NCI-H748 treated with DMSO at 0.1 percent for 48 hours (cell line): ENCODE results near the gene INSC.

Experiments used
- DNase-seq: peaks from one replicate; lab custom pipeline; 2025; lab: John Stamatoyannopoulos, UW

INSC gene

DNA sequence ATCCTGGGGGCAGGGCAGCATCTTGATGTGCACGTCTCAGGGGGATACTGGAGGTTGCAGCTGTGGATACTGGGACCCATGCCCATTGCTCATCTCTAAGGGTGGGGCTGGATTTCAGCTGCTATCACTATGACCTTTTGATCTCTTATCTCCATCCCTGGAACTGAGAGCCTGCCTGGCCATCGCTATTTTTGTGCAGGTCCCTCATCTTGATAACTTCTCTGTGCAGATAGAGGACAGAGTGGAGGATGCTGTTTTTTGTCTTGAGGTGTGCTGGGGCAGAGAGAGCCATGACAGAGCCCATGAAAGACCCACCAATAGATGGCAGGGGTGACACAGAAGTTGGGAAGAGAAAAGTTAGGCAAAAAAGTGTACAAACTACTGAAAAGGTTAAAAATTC, 5.1 kb upstream of the INSC start:
- no peak for DNase-seq

DNA sequence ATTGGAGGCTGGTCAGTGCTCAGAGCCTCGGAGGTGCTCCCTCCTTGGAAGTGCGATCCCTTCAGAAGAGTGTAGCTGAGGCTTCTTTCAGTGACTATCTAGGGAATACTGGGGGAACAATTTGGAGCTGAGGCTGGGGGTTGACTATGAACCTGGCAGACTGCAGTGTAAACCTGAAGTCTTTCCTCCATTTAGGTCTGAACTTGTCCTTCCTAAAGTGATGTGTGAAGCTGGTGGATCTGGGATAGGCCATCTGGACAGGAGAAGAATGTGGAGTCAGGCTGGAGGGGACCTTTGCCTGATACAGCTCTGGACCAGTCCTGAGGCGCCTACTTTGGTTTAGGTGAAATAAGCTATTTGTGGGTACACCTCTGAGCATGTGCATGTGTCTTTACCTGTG, 3.5 kb upstream of the INSC start:
- DNase-seq, result no peak

DNA sequence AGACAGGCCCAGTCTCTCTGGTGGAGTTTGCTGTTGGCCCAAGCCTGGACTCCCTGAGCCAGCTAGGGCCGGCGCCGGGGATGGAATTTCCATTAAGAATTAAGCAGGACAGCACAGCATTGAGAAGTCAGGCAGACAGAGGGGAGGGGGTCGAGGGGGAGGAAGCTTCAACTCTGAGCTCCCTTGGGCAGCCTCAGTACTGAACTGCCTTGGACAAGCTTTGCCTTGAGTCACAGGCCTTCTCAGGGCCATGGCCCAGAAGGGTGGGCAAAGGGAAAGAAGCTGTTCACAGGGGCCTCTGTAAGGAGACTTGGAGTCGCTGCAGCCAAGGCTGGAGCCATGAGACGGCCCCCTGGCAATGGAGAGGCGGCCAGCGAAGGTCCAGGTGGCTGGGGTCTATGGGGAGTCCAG, 2.6 kb upstream of the INSC start:
- no peak for DNase-seq

DNA sequence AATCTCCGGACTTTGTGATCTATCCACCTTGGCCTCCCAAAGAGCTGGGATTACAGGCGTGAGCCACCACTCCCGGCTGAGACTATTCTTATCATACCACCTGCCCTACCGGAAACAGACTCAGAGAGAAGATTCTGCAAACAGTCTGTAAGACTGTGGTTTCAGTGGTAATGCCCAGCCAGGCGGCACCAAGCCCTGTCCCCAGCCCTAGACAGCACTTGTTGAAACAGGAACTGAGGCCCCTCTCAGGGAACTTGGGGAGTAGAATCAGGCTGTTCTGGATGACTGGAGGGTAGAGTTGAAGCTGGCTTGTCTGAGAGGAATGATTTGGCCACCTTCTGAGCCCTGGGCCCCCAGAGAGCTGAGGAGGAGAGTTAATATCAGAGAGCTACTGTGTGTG, 1.3 kb upstream of the INSC start:
- DNase-seq, result no peak

DNA sequence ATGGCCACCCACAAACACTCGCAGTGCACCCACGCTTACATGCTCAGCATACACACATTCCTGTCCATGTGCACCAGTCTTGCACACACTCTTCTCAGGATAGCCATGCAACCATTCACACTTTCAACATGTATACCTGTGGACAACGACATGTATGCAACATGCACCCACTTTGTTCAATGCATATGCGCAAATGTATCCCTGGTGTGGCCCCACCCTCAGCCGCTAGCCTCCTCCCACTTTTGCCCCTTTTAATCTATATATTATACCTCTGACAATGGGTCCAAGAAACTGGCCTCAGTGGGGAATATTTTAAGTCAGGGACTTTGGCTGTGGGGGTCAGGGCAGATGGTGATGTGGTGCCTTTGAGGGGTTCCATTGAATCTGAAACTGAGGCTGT, 963 bp downstream of the INSC start:
- DNase-seq, result no peak

DNA sequence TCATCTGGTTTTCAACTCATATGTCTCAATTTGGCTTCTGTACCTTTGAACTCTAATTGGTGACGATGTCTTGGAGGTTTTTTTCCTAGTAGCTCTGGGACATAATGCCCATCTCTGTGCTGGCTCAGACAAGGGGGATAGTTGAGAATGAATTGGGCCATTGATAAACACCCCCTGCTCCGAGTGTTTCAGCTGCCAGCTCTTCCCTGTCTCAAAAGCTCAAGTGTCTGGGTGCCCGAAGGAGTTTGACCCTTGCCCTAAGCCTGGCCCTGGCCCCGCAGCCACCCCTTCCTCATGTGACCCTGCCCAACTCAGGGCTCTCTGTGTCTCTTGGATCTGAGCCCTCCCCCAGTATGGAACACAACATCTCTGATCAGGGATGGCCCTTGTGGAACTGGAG, 3.0 kb downstream of the INSC start:
- DNase-seq, result no peak

DNA sequence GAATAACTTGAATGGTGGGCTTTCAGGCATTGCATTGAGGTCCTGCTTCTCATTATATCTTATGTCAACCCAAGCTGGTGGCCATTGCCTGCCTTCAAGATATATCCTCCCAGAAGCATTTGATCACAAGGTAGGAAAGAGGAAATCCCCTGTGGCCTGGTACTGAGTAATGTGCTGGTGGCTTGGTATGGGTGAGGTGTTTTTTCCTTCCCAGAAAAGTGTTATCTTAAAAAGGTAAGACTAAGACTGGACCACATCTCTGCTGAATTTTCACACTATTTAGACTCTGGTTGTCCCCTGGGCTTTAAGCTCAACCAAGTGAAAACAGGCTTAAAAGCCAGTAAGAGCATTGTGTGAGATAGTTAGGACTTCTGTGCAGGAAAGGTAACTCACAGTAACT, 3.7 kb downstream of the INSC start:
- no peak for DNase-seq

DNA sequence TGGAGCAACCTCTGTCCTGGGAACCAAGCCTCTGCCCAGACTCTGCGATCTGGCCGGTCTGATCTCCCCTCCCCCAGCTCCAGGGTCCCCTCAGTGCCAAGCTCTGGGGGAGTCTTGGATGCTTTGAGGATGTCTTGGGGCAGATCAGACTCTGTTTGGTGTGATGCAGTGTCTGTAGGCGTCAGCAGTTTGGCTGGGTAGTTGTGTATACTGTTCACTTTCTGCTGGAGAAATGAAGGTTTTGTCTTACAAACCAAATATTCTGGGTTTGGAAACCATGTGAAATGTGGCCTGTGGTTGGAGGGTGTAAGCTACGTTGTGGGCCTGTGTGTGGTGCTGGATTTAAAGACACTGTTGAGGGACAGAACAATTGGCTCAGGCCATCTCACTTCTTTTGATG, 4.6 kb downstream of the INSC start:
- no peak for DNase-seq

DNA sequence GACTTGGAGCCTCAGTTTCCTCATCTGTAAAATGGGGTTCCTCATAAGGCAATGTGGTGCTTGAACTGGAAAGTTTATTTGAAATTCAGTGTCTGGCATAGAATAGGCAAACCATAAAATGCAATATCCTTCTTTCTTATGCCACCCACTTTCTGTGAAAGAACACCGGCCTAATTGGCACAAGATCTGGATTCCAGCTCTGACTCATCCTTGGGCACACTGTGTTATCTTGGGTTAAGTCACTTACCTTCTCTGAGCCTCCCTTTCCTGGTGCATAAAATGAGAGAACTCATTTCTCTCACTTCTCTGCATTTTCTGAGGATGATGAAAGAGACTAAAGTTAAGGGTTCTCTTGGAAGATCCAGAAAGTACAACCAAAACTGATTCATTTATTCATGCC, 5.1 kb downstream of the INSC start:
- no peak for DNase-seq

DNA sequence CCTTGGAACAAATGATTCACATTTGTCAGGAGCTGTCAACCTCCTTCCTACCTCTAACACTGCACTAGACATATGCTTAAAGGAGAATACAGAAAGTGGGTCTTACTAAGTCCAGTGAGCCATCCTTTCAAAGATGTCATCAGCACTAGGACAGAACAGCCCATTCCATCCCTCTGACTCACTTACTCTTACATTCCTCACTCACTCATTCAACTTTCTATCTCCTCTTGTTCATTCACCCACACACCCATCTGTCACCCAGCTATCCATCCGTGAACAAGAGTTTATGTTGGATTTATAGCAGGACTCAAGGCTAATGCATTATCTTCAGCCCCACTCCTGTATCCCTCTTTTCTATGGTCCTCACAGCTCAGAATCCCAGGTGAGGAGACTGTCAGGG, 9.1 kb downstream of the INSC start:
- DNase-seq, result no peak

DNA sequence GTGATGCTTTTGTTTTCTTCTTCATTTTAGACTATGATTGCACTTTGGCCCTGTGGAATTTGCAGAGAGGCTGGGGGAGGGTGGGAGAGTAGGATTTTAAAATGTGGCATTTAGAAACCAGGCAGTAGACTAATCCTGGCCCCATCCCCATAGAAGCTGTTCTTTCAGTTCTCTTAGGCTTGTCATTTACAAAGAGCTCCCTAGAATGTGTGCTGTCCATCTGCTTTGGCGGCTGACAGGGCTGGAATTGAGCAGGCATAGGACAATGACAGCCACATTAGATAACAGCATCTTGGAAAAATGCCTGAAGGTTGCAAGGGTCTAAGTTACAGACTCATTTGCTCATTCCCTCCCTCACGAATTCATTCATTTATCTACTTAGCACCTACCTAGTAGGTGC, 9.8 kb downstream of the INSC start:
- DNase-seq, result no peak

DNA sequence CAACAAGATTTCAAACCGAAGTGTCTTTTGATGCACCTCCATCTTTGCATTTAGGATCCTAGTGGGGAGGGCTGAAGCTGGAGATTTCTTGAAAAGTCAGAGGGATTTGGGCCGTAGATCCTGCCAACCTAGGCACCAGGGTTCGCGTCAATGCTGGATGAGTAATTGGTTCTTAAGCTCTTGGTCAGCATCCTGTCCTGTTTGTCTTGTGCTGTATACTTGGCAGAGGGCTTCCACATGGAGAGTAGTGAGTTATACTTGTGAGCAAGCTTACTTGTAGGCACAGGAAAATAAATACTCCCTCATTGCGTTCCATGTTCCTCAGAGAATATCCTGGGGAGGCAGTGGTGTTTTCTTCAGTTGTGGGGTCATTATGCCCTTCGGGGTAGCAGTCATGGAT, 12.6 kb downstream of the INSC start:
- no peak for DNase-seq

DNA sequence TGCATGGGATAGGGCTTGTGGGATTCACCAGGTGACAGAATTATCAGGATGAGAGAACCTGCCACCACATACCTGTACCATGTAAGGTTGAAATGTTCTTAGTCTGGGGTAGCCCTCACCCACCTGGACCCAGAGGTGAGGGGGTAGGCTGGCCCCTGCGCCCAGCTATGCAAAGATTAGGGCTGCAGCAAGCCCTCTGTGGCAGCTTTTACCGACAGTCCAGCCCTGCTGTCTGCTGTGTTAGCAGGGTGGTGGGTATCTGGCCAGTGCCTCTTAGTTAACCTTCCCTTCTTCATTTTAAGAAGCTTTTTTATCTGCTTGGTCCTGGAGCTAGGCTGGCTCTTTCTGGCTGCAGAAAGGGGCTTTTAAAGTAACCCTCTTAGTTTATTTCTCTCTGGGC, 13.9 kb downstream of the INSC start:
- DNase-seq, result no peak

DNA sequence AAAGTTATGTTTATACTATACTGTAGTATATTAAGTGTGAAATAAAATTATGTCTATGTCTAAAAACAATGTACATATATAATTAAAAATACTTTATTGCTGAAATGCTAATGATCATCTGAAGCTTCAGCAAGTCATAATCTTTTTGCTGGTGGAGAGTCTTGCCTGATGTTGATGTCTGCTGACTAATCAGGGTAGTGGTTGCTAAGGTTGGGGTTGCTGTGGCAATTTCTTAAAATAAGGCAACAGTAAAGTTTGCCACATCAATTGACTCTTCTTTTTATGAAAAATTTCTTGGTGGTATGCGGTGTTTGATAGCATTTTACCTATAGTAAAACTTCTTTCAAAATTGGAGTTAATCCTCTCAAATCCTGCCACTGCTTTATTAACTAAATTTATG, 21.4 kb downstream of the INSC start:
- no peak for DNase-seq

DNA sequence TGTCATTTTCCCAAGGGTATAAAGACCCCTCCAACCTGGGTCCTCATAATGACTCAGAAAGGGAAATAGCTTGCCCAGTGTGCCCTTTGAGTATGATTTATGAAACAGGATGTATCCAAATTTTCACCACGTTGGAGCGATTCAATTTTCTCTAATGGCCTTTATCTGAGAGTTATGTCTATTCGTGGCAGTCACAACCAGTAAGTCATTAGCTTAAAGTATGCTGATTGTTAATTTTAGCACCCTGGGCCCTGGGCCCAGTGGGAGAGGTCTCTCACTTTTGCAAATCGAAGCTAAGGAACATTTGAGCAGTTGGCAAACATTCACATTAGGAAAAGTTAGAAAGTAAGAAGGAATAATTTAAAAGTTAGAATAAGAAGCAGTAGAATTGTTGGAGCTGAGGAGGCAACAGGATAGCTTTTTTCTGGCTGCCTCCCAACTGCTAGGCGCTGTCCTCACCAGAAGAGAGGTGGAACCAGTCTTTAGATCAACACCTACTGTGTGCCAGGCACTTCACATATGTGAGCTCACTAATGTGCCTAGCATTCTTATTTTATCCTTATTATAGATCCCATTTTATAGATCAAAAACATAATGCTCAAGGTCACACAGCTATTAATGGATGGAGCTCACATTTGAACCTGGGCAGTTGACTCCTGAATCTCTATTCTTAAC, 24.5 kb downstream of the INSC start:
- DNase-seq, result no peak

DNA sequence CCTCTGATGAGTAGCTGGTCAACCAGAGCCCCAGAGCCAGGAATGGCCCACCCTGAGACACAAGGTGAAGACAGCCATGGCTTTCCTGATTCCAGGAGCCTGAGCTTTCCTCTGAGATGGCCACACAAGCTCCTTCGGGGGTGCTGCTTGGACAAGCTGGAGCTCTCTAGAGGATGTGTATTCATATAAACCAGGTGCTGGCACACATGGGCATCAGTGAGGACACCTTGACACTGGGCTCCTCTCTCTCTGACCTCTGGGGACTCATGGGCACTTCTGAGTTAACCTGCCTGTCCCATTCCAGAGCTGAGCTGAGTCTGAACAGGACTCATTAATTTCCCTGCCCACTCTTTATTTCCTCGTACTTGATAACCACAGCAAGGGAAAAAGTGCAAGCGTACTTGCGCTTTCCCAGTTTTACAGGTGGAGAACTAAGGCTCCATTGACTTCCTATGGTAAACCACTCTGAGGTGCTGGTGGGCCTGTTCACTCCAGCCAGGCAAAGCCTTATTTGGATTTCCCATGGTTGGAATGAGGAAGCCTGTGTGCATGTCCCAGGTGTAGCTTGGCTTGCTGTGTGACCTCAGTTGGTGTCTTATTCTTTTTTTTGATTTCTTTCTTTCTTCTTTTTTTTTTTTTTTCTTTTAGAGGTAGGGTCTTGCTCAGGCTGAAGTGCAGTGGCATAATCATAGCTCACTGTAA, 25.4 kb downstream of the INSC start:
- DNase-seq, result no peak

DNA sequence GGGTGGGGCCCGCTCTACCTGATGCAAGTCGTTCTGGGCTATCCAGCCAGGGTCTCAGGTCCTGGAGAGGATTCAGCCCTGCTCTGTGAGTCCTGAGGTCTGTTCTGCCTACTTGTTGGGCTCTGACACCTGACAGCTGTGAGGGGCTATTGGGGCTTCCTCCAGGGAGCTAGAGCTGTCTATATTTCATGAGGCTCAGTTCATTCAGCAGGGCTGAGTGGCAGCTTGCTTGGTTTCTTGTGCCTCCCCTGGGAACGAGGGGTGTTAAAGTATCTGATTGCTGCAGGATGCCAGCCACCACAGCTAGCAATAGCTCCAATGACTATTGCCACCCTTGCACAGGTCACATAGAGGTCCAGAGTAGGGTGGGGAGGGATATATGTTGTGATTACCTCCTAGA, 26.7 kb downstream of the INSC start:
- no peak for DNase-seq

DNA sequence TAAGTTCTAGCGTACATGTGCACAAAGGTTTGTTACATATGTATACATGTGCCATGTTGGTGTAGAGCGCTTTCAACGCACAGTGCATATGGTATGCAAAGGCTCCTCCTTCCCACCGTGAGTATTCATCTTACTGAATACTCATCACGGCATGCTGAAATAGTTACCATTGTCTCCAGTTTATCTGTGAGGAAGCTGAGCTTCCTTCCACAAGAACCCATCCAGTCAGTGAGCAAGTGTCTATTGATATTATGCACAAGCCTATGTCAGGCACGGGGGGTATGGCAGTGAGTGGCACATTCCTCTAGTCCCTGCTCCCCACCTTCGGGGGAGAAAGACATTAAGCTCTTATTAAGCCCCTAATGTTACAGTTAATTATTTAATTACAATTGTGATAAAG, 28.1 kb downstream of the INSC start:
- DNase-seq, result no peak

DNA sequence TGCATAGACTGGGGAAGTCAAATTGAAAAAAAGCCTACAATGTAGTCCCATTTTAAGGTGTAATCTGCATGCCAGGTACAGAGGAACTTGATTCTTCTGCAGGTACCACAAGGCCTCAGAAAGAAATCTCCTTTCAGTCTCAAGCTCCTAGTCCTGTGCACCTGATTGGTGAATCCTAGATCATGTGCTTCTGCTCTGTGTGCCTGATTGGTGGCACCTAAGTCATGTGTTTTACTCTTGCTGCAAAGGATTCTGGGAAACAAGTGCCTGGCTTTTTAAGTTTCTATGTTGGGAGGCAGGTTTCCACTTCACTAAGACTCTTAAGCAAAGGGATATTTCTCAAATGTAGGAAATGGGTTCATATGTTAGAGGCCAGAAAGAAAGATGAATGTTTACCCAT, 29.1 kb downstream of the INSC start:
- DNase-seq, result no peak

DNA sequence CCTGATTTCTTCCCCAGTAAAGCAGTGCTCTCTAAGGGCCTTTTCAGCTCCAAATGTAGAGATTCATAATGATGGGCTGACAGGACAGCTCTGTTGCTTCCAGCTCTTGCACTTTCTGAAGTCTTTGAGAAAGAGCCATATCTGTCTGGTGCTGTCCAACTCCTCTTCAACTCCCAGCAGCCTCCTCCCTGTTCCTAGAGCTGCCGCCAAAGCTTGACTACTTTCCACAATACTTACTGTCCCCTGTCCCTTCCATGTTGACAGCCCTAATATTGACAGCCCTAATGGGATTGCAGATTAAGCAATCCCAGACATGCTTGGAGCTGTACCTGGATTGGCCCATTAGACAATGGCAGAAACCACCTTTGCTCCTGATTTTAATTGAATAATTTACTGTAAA, 29.6 kb downstream of the INSC start:
- no peak for DNase-seq

DNA sequence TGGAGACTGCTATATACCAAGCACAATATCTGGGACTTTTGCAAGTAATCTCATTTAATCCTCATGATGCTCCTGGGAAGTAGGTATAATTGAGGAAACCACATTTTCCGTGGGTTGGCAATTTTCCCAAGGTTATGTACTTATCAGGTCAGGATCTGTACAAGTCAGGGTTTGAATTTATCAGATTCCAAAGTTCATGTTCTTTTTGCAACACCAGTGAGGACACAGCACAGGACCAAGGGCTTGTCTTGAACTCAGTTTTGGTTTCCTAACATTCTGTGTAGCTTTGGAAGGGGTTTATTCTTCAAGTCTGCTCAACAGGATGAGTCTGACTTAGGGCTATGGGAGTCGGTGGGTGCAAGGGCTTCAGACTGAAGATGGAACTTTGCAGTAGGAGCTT, 30.4 kb downstream of the INSC start:
- DNase-seq, result no peak

DNA sequence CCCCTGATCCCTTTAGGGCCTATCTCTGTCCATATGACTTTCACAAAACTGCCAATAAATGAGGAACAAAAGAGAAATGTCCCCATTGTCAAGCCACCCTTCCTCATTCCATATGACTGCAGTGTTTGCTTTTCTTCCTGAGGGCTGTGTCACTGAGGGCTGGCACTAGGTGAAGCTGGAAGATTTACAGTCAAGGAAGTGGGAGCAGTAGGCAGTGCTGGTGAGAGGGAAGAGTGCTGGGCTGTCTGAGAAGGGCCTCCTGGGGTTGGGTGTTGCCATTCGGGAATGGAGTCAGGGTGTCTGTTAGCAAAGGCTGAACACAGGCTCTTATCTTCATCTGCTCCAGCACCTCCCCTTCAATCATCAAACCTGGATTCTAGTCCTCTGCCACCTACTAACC, 30.9 kb downstream of the INSC start:
- DNase-seq, result no peak

DNA sequence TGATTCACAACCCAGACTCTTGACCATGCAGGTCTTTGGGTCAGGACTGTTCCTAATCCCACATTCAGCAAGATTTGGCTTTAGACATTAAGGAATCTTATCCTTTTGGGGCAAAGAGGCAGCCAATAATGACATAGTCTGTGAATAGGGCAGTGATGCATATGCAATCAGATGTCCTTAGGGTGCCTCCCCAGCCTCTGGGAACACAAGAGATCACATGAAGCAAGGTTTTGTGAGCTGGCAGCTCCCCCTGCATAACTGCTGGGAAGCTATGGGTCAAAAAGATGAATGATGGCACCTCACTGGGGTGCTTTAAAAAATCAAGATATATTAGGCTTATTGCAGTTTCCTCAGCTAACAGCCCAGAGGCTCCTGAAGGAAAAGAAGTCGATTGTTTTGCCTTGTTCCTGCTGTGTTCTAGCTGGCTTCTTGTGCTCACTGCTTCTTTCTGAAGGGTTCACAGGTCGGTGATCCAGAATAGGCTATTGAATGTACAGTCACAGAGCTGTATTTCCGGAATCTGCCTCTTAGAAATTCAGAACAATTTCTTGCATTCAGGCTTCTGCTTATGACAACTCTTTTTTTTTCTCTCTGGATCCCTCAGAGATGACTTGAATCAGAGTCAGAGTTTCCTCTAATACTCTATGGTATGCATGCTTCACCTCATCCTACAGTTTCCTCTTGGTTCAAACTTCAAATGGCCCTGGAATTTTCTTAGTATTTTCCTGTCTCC, 31.7 kb downstream of the INSC start:
- DNase-seq, result no peak

DNA sequence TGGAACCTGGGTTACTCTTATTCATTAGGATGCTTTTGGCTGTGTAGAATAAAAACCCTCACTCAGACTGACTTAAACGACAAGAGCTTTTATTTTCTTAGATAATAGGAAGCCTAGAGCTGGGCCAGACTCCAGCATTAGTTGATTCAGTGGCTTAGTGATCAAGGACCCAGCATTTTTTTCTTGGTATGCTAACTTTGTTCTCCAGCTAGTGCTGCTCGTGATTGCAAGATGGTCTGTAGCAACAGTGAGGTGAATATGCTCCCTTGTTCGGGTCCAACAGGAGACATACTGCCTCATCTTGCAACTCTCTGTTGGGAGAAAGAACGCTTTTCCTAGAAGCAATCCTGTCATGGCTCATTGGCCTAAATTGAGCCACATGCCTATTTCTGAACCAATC, 33.4 kb downstream of the INSC start:
- DNase-seq, result no peak
